Measurements from ENCODE around the gene CKAP5. TPM values are rescaled to one million over a fixed set of nuclear protein-coding genes. Genes with fewer than 3 reads are reported as not detected.
"Not testable (repeated sequence)": the region's sequence is repeated elsewhere in the genome, so short reads cannot be mapped to it uniquely, and the experiment has no call there.

The CKAP5 gene
- total RNA-seq, 2 donors from 2014 or later = 98.1 to 164 TPM

DNA sequence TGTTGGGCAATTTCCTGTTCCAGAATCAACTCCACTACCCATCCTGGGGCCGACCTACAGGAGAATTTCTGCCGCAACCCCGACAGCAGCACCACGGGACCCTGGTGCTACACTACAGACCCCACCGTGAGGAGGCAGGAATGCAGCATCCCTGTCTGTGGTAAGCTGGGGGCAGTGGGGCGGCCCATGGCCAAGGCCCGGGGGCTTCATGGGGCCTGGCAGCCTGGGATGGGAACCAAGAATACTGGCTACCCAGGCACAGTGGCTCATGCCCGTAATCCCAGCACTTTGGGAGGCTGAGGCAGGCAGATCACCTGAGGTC, 122.8 kb downstream of the CKAP5 start:
- H3K36me3 Mint-ChIP-seq = no peaks in the 10 kb centered on the region
- H3K4me1 Mint-ChIP-seq (ENCODE audit: low read depth in 2 of 2) = no peaks in the 10 kb centered on the region
- H3K27me3 Mint-ChIP-seq = no peaks in the 10 kb centered on the region
- ATAC-seq (no peak), DNase-seq (ENCODE audit: low spot score) (no peak)
- no peak overlapping the region for H3K27ac Mint-ChIP-seq
- no peak overlapping the region for H3K4me3 Mint-ChIP-seq
- H3K9me3 Mint-ChIP-seq = no peaks in the 10 kb centered on the region

DNA sequence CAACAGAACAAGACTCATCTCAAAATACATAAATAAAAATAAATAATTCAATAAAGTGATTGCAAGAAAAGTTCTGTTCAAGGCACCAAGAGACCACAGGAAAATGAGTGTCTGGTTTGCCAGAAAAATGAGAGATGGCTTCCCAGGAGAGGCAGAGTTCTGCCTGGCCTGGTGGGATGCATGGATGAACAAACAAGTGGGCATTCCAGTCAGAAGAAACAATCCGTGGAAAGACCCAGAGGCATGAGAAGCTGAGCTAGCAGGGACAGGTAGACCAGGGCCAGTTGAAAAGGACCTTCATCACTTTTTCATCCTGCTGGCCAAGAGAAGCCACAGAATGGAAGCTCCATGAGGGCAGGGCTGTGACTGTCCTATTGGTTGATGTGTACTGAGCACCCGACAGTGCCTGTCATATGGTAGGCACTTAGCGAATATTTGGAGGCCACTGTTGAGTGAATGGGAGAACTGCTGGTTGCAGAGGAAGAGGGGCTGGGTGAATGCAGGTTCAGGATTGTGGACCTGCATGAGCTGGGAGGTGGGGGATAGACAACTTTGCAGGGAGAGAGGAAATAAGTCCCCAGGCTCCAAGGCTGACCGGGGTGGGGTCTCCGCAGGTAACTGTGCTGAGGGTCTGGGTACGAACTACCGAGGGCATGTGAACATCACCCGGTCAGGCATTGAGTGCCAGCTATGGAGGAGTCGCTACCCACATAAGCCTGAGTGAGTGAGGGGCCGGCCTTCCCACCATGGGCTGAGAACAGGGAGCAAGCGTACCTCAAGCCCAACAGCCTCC, 123.3 kb downstream of the CKAP5 start:
- H3K27ac Mint-ChIP-seq = no peak overlapping the region
- no peak for DNase-seq (ENCODE audit: low spot score)
- H3K36me3 Mint-ChIP-seq = no peaks in the 10 kb centered on the region
- no peaks in the 10 kb centered on the region for H3K4me1 Mint-ChIP-seq (ENCODE audit: low read depth in 2 of 2)
- H3K9me3 Mint-ChIP-seq = no peaks in the 10 kb centered on the region
- H3K27me3 Mint-ChIP-seq = no peaks in the 10 kb centered on the region
- H3K4me3 Mint-ChIP-seq = no peak overlapping the region
- ATAC-seq = no peak

DNA sequence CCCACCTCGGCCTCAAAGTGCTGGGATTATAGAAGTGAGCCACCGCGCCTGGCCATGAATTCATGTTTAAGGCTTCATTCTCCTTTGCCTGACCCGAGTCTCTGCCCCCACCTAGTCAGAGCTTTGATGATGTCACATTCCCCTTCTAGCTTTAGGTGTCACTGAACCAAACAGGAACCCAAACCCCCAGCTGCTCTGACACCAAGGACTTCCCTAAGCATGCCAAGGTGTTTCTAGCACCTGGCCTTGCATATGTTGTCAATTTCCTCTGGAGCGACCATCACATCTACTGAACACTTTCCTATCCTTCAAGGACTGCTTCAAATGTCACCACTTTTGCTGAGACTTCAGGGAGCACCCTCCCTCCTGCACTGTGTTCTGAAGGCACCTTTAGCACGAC, 124.8 kb downstream of the CKAP5 start:
- no peak overlapping the region for H3K4me3 Mint-ChIP-seq

DNA sequence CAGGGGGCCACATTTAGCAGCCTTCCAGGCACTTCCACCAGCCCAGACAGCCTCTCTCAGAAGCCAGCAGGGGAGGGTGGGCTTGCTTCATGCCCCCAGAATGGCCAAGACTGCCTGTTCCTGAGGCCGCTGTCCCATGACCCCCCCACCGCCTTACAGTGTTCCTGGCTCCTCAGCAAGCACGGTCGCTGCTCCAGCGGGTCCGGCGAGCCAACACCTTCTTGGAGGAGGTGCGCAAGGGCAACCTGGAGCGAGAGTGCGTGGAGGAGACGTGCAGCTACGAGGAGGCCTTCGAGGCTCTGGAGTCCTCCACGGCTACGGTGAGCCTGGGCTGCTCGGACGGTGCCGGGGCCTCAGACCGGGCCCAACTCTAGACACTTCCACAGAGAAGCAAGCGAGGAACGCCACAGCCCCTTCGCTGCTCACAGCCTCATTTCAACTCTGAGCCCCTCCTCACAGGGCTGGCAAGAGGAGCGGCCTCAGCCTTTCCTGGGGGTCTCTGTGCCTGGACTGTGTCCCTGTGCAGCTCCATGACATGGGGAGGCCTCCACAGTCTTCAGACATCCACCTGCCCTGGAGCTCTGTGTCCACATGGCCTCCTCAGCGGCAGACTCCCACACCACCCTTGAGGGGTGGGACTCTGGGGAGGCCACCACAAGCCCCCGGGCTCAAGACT, 126.4 kb downstream of the CKAP5 start:
- DNase-seq (ENCODE audit: low spot score) (no peak), ATAC-seq (peak; percentile 27 to 43)
- no peak overlapping the region for H3K27ac Mint-ChIP-seq
- H3K27me3 Mint-ChIP-seq = no peaks in the 10 kb centered on the region
- no peaks in the 10 kb centered on the region for H3K9me3 Mint-ChIP-seq
- H3K4me3 Mint-ChIP-seq = no peak overlapping the region
- no peaks in the 10 kb centered on the region for H3K36me3 Mint-ChIP-seq
- no peaks in the 10 kb centered on the region for H3K4me1 Mint-ChIP-seq (ENCODE audit: low read depth in 2 of 2)

More for the DNA sequence above, 124.8 kb downstream of the CKAP5 start:
- no peak overlapping the region for H3K27ac Mint-ChIP-seq
- ATAC-seq (no peak), DNase-seq (ENCODE audit: low spot score) (no peak)
- H3K4me1 Mint-ChIP-seq (ENCODE audit: low read depth in 2 of 2) = no peaks in the 10 kb centered on the region
- H3K36me3 Mint-ChIP-seq = no peaks in the 10 kb centered on the region
- H3K9me3 Mint-ChIP-seq = no peaks in the 10 kb centered on the region
- no peaks in the 10 kb centered on the region for H3K27me3 Mint-ChIP-seq

DNA sequence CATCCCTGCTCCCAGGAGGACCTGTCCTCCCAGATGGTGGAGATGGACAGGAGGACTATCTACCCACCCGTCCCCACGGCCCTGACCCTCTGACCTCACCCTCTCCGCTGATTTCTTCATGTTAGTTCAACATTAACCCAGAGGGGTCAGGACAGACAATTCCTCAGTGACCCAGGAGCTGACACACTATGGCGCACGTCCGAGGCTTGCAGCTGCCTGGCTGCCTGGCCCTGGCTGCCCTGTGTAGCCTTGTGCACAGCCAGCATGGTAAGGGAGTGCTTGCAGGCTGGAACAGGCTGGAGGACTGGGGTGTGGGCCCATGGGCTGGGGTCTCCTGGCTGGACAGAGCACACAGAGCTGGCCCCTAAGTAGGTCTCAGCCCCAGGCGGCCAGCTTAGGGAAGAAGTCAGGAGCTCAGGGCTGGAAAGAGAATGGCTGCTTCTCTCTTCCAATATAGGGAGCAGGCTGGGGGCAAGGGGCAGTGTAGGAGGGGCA, 127.0 kb downstream of the CKAP5 start, which contains the start of gene F2:
Gene F2, plus strand, starts transcription at position 166 of the 495 bp plus-strand sequence. Its CDS starts 23 bp downstream, at position 189.
- DNase-seq (ENCODE audit: low spot score) (no peak), ATAC-seq (peak; percentile 15)
- Mint-ChIP-seq H3K9me3 (no peaks in the 10 kb centered on the region), H3K27me3 (no peaks in the 10 kb centered on the region), H3K36me3 (no peaks in the 10 kb centered on the region), H3K27ac (no peak within 1 kb of the TSS), H3K4me1 (ENCODE audit: low read depth in 2 of 2) (no peaks in the 10 kb centered on the region), H3K4me3 (no peak within 1 kb of the TSS)

DNA sequence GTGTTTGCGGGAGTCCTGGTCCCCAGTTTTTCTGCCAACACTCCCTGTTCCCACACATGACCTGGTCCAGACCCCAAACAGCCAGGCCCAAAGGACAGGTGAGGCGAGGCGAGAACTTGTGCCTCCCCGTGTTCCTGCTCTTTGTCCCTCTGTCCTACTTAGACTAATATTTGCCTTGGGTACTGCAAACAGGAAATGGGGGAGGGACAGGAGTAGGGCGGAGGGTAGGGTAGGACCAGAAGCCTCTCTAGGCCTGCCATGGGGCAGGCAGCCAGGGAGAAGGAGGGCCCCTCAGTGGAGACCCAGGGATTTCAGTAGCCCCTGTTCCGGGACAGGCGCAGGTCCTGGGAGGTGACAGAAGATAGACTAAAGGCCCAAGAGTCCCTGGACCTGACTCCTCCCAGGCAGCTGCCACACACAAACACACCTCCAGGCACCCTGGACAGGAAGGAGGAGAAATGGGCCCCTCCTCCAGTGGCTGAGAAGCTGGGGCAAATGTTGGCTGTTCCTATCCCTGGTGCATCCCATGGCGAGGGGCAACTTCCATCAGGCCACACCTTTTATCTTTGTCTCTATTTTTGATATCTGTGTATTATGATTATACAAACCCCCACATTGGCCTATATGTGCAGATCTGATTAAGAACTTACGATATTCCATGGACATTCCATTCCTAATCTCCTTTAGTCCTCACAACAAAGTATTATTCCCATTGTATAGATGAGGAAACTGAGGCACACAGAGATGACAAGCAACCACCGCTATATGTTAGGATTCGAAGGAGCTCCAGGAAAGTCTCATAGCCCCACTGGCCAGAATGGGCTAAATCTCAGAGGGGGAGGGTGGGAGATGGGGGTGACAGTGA, 127.7 kb downstream of the CKAP5 start:
- Mint-ChIP-seq H3K4me3 (no peak overlapping the region), H3K36me3 (no peaks in the 10 kb centered on the region), H3K27ac (no peak overlapping the region), H3K27me3 (no peaks in the 10 kb centered on the region), H3K4me1 (ENCODE audit: low read depth in 2 of 2) (no peaks in the 10 kb centered on the region), H3K9me3 (no peaks in the 10 kb centered on the region)
- no peak for DNase-seq (ENCODE audit: low spot score)
- no peak for ATAC-seq

DNA sequence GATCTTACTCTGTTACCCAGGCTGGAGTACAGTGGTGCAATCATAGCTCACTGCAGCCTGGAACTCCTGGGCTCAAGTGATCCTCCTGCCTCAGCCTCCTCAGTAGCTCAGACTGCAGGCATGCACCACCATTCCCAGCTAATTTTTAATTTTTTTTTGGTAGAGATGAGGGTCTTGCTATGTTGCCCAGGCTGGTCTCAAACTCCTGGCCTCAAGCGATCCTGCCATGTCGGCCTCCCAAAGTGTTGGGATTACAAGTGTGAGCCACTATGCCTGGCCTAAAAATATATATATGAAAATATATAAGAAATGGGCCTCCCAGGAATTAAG, 128.3 kb downstream of the CKAP5 start:
- not testable (repeated sequence) for H3K27ac Mint-ChIP-seq; ATAC-seq; H3K4me1 Mint-ChIP-seq (ENCODE audit: low read depth in 2 of 2); H3K36me3 Mint-ChIP-seq; H3K9me3 Mint-ChIP-seq; H3K4me3 Mint-ChIP-seq; DNase-seq (ENCODE audit: low spot score); H3K27me3 Mint-ChIP-seq

DNA sequence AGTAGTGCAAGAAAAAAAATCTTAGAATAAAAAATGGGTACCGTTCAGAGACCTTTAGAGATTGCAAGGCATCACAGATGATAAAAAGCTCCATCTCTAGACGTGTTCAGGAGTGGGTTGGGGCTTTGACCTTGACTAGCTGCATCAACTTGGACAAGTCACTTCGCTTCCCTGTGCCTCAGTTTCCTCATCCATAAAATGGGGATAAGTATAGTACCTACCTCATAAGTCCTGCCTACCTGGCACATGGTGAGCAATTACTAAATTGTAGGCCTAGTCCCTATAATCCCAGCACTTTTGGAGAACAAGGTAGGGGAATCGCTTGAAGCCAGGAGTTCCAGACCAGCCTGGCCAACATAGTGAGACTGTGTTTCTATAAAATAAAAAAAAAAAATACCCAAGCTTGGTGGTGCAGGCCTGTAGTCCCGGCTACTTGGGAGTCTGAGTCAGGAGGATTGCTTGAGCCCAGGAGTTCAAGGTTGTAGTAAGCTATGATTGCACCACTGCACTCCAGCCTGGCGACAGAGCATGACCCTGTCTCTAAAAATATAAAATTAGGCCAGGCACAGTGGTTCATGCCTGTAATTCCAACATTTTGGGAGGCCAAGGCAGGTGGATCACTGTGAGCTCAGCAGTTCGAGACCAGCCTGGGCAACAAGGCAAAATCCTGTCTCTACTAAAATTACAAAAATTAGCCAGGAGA, 133.1 kb downstream of the CKAP5 start:
- H3K4me3 Mint-ChIP-seq = no peak overlapping the region
- H3K27me3 Mint-ChIP-seq = no peaks in the 10 kb centered on the region
- no peaks in the 10 kb centered on the region for H3K9me3 Mint-ChIP-seq
- no peak for ATAC-seq
- no peaks in the 10 kb centered on the region for H3K36me3 Mint-ChIP-seq
- no peaks in the 10 kb centered on the region for H3K4me1 Mint-ChIP-seq (ENCODE audit: low read depth in 2 of 2)
- no peak overlapping the region for H3K27ac Mint-ChIP-seq
- no peak for DNase-seq (ENCODE audit: low spot score)

DNA sequence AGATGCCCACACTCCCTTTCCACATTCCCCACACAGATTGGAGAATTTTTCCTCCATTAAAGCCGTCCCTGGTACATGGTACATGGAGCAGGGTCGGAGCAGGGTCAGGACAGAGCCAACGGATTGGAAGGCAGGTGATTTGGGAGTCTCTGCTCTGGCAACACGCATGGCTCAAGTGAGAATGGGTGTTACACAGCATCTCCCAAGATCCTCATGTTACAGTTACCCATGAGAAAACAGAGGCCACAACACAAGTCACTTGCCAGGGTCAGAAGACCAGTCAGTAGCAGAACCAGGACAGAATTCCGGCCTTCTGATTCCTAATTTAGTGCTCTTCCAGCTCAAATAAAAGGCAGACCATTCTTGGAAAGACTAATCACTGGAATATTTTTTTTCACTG, 134.8 kb downstream of the CKAP5 start:
- H3K9me3 Mint-ChIP-seq = no peaks in the 10 kb centered on the region
- H3K27ac Mint-ChIP-seq = no peak overlapping the region

DNA sequence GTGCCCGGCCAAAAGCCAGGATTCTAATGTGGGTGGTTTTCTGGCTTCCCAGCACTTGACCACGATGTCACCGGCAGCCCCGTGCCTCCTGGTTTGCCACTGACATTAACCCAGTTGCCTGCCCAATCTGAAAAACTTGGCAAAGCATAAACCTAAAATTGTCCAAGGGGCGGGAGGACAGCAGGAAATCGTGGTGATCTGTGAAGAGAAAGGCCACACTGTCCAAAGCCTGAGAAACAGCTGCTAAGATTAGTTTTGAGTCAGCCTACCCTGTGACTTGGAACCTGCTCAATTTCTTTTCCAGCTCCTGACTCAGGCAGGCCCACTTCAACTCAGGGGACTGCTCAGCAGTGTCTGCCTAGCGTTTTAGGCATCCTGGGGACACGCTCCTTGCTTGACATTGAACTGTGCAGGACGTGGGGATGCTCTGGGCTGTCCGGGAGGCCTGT, 135.2 kb downstream of the CKAP5 start:
- Mint-ChIP-seq H3K9me3 (no peaks in the 10 kb centered on the region), H3K36me3 (peaks cover 5% of the 10 kb centered on the region), H3K4me3 (no peak overlapping the region), H3K27ac (no peak overlapping the region), H3K27me3 (no peaks in the 10 kb centered on the region), H3K4me1 (ENCODE audit: low read depth in 2 of 2) (peaks cover 4 to 8% of the 10 kb centered on the region in 2 donors)
- DNase-seq (ENCODE audit: low spot score) (no peak), ATAC-seq (peak in 1 of 2 donors; percentile 54)

More for the DNA sequence above, 134.8 kb downstream of the CKAP5 start:
- H3K36me3 Mint-ChIP-seq = peaks cover 5% of the 10 kb centered on the region
- no peak overlapping the region for H3K4me3 Mint-ChIP-seq
- peaks cover 4 to 8% of the 10 kb centered on the region in 2 donors for H3K4me1 Mint-ChIP-seq (ENCODE audit: low read depth in 2 of 2)
- no peaks in the 10 kb centered on the region for H3K27me3 Mint-ChIP-seq
- no peak for DNase-seq (ENCODE audit: low spot score)
- ATAC-seq = no peak

DNA sequence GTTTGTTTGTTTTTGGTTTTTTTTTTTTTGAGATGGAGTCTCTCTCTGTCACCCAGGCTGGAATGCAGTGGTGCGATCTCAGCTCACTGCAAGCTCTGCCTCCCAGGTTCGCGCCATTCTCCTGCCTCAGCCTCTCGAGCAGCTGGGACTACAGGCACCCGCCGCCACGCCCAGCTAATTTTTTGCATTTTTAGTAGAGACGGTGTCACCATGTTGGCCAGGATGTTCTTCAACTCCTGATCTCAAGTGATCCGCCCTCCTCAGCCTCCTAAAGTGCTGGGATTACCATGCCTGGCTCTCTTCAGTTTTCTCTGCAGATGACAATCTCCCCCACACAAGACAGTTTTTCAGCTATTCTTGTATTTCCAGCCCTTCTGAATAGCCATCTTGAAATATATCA, 136.7 kb downstream of the CKAP5 start:
- not testable (repeated sequence) for H3K27ac Mint-ChIP-seq; H3K9me3 Mint-ChIP-seq; DNase-seq (ENCODE audit: low spot score); H3K27me3 Mint-ChIP-seq; H3K36me3 Mint-ChIP-seq; H3K4me1 Mint-ChIP-seq (ENCODE audit: low read depth in 2 of 2); H3K4me3 Mint-ChIP-seq; ATAC-seq

DNA sequence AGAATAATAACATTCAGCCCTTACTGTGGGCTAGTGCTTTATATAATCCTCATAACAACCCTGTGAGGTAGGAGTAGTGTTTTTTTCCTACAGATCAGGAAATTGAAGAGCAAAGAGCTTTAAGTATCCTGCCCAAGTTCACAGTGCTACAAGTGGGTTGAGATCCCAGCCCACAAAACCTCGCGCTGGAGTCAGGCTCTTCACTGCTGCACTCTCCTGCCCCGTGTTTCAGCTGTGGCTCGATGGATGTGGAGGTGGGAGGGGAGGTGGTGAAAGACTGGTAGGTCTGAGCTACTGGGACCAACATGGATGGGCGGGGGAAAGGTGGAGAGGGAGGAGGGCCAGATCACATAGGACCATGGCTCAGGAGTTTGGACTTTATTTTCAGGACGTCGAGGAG, 139.2 kb downstream of the CKAP5 start:
- Mint-ChIP-seq H3K9me3 (no peaks in the 10 kb centered on the region), H3K27me3 (no peaks in the 10 kb centered on the region), H3K27ac (peak overlapping the region in 1 of 2 donors; percentile 34), H3K4me1 (ENCODE audit: low read depth in 2 of 2) (peaks cover 15 to 21% of the 10 kb centered on the region in 2 donors), H3K4me3 (no peak overlapping the region), H3K36me3 (peaks cover 5% of the 10 kb centered on the region)
- DNase-seq (ENCODE audit: low spot score) (no peak), ATAC-seq (no peak)

DNA sequence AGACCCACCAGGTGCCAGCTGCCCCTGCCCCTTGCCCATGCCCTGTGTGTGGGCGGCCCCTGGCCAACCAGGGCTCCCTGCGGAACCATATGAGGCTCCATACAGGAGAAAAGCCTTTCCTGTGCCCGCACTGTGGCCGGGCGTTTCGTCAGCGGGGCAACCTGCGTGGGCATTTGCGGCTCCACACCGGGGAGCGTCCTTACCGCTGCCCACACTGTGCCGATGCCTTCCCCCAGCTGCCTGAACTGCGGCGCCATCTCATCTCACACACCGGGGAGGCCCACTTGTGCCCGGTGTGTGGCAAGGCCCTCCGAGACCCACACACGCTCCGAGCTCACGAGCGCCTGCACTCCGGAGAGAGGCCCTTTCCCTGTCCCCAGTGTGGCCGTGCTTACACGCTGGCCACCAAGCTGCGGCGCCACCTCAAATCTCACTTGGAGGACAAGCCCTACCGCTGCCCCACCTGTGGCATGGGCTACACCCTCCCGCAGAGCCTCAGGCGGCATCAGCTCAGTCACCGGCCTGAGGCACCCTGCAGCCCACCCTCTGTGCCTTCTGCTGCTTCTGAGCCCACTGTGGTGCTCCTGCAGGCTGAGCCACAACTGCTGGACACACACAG, 140.9 kb downstream of the CKAP5 start:
- ATAC-seq = no peak
- H3K27me3 Mint-ChIP-seq = no peaks in the 10 kb centered on the region

More for the DNA sequence above, 140.9 kb downstream of the CKAP5 start:
- H3K4me1 Mint-ChIP-seq (ENCODE audit: low read depth in 2 of 2) = peaks cover 27 to 33% of the 10 kb centered on the region in 2 donors
- H3K9me3 Mint-ChIP-seq = no peaks in the 10 kb centered on the region
- H3K4me3 Mint-ChIP-seq = no peak overlapping the region
- no peak overlapping the region for H3K27ac Mint-ChIP-seq
- no peak for DNase-seq (ENCODE audit: low spot score)
- H3K36me3 Mint-ChIP-seq = peaks cover 5% of the 10 kb centered on the region
